CD14-positive monocyte (primary cell): ENCODE measurements around the gene TECPR1. TPM values are rescaled to one million over a fixed set of nuclear protein-coding genes. Genes with fewer than 3 reads are reported as not detected.

Experiments
- DNase-seq, 3 donors: peaks; one replicate each; pipeline ENCODE4 v3.0.0-alpha.2; 2011 to 2022
- H2AFZ ChIP-seq: 2 replicates; pipeline ENCODE4 v1.6.0; 2012; ENCODE audit warnings: mild to moderate bottlenecking, low read depth, low read length, inconsistent platforms; ENCODE audit not compliant: insufficient read depth, poor library complexity, severe bottlenecking
- H3K27ac ChIP-seq, 2 donors: 1 replicate in 1 of 2; 2 replicates in 1 of 2; pipeline ENCODE4 v1.5.1; 2012 to 2013; ENCODE audit warnings: low read length in 2 of 2, control low read depth in 1 of 2, inconsistent platforms in 1 of 2, low read depth in 1 of 2, mild to moderate bottlenecking in 1 of 2
- H3K27me3 ChIP-seq, 2 donors: one replicate each; pipeline versions ENCODE4 v1.6.0 to v1.6.1; 2011 to 2013; ENCODE audit warnings: low read length in 2 of 2; ENCODE audit not compliant: control insufficient read depth in 2 of 2, insufficient read depth in 2 of 2
- H3K36me3 ChIP-seq, 2 donors: replicated peaks in 1 of 2; 1 replicate in 1 of 2; 2 replicates in 1 of 2; pipeline versions ENCODE4 v1.5.1 to v1.6.1; 2012 to 2013; ENCODE audit warnings: low read length in 2 of 2, control low read depth in 1 of 2, inconsistent platforms in 1 of 2, mild to moderate bottlenecking in 1 of 2; ENCODE audit not compliant: insufficient read depth in 2 of 2, control insufficient read depth in 1 of 2
- H3K4me1 ChIP-seq, 2 donors: 1 replicate in 1 of 2; 2 replicates in 1 of 2; pipeline versions ENCODE4 v1.5.1 to v1.6.1; 2012 to 2013; ENCODE audit warnings: low read length in 2 of 2, control low read depth in 1 of 2, inconsistent platforms in 1 of 2, mild to moderate bottlenecking in 1 of 2, moderate library complexity in 1 of 2; ENCODE audit not compliant: insufficient read depth in 2 of 2, control insufficient read depth in 1 of 2
- H3K4me2 ChIP-seq: replicated peaks from 2 replicates; pipeline ENCODE3; 2012; ENCODE audit warnings: low read length, moderate library complexity, mild to moderate bottlenecking; ENCODE audit not compliant: poor library complexity, severe bottlenecking; ENCODE audit errors: extremely low read depth
- H3K4me3 ChIP-seq, 3 experiments: fragments of 200-600 bp in 1 of 3; sonication (generic) in 1 of 3; replicated peaks in 1 of 3; 1 replicate in 2 of 3; 2 replicates in 1 of 3; pipeline ENCODE4 v1.5.1; 2011 to 2013; ENCODE audit warnings: low read length in 3 of 3, mild to moderate bottlenecking in 3 of 3, control low read depth in 2 of 3, low read depth in 2 of 3, inconsistent platforms in 1 of 3, moderate library complexity in 1 of 3
- H3K79me2 ChIP-seq: 2 replicates; pipeline ENCODE4 v1.6.0; 2012; ENCODE audit warnings: mild to moderate bottlenecking, control low read depth, inconsistent platforms, low read length, moderate library complexity; ENCODE audit not compliant: insufficient read depth
- H3K9ac ChIP-seq: 2 replicates; pipeline ENCODE4 v1.6.0; 2017; ENCODE audit warnings: low read length, mild to moderate bottlenecking; ENCODE audit not compliant: insufficient read depth, poor library complexity, severe bottlenecking
- H3K9me3 ChIP-seq, 2 donors: replicated peaks in 1 of 2; 1 replicate in 1 of 2; 2 replicates in 1 of 2; pipeline versions ENCODE4 v1.5.1 to v1.6.1; 2012 to 2013; ENCODE audit warnings: low read length in 2 of 2, control low read depth in 1 of 2; ENCODE audit not compliant: control insufficient read depth in 1 of 2, insufficient read depth in 1 of 2
- H4K20me1 ChIP-seq: 2 replicates; pipeline ENCODE4 v1.6.0; 2012; ENCODE audit warnings: mild to moderate bottlenecking, low read length, control low read depth, moderate library complexity; ENCODE audit not compliant: insufficient read depth
- H3K27ac Mint-ChIP-seq, 7 donors: one replicate each; pipeline ENCODE4 v1.8.0; 2020; ENCODE audit warnings: mild to moderate bottlenecking in 7 of 7, mixed read lengths in 7 of 7, moderate library complexity in 6 of 7, inconsistent platforms in 2 of 7
- H3K27me3 Mint-ChIP-seq, 3 donors: one replicate each; pipeline ENCODE4 v1.8.0; 2021 to 2022; ENCODE audit warnings: low read depth in 3 of 3, mild to moderate bottlenecking in 3 of 3, mixed read lengths in 3 of 3, moderate library complexity in 3 of 3, inconsistent platforms in 1 of 3
- H3K36me3 Mint-ChIP-seq, 2 donors: one replicate each; pipeline ENCODE4 v1.8.0; 2020; ENCODE audit warnings: mixed read lengths in 2 of 2, inconsistent platforms in 1 of 2, mild to moderate bottlenecking in 1 of 2
- H3K4me1 Mint-ChIP-seq: one replicate; pipeline ENCODE4 v1.8.0; 2020; ENCODE audit warnings: mild to moderate bottlenecking, mixed read lengths
- H3K4me3 Mint-ChIP-seq, 2 donors: one replicate each; pipeline ENCODE4 v1.8.0; 2020; ENCODE audit warnings: mild to moderate bottlenecking in 2 of 2, mixed read lengths in 2 of 2, moderate library complexity in 1 of 2
- H3K9me3 Mint-ChIP-seq, 7 donors: one replicate each; pipeline ENCODE4 v1.8.0; 2020 to 2022; ENCODE audit warnings: mixed read lengths in 7 of 7, mild to moderate bottlenecking in 6 of 7, moderate library complexity in 6 of 7, inconsistent platforms in 2 of 7
- WGBS: methylation state at CpG from one replicate; pipeline ENCODE4 v1.1.5; 2013; ENCODE audit warnings: missing lambda C conversion rate; ENCODE audit not compliant: insufficient coverage; 5-methylcytosine and 5-hydroxymethylcytosine counted together
- intact Hi-C, 2 donors: fragments of 100-400 bp; cut with micrococcal nuclease; formaldehyde crosslinking; loops; one replicate each; pipeline versions ENCODE4 v1.15.0 to v1.15.1; 2023
- polyA plus RNA-seq, 3 donors: library from polyadenylated mRNA; depleted of rRNA in 1 of 3; unstranded in 2 of 3; stranded (reverse) in 1 of 3; fragments of 300-500 nt in 2 of 3; fragments of >200 nt in 1 of 3; fragmentation: Illumina TruSeq in 2 of 3; gene quantifications; 1 replicate in 2 of 3; 2 replicates in 1 of 3; pipeline ENCODE4 v1.2.3, GENCODE V29; 2012 to 2021
- TF ChIP-seq, protein P1 (sequence below): fragments of 200-600 bp; IDR thresholded peaks from one replicate; pipeline ENCODE4 v1.8.0; 2022; ENCODE audit warnings: antibody characterized with exemption, mild to moderate bottlenecking

Gene TECPR1
- polyA plus RNA-seq, 3 donors: 5.7 to 20.0 (median 10.2) TPM

DNA sequence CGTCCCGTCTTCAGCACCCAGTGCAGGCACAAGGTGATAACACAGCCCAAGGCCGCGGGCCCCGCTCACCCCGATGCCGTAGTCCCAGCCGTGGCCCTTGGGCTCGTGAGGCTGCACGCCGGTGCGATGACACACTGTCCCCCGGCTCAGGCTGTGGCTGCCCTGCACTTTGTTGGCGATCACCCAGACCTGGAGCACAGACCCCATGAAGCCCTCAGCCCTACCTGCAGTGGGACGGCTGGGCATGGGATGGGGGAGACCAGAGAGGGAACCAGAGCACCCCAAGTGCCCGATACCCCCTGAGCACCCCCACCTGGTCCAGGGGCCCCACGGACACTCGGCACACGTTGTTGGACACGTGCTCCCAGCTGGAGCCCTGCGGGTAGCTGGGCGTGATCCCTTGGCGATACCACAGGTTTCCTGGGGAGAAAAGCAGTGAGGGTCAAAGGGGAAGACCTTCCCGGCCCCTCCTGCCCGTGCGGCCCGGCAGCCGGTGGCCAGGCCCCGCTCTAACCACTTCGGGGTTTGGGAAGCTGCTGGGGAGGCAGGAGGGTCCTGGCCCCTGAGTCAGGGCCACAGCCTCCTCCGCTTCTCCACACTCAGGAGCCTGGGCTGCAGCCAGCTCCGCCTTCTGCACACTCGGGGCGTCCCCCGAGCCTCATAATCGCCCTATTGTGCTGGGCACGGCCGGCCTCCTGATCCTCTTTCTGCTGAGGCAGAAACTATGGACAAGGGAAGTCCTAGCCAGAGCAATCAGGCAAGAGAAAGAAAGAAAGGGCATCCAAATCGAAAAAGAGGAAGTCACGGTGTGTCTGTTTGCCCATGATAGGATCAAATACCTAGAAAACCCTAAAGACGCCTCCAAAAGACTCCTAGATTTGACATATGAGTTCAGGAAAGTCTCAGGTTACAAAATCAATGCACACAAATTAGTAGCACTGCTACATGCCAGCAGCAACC is 34.1 kb downstream of the TECPR1 start:
- no peak overlapping the region for H3K4me2 ChIP-seq
- H3K36me3 ChIP-seq: peaks cover 44 to 46% of the 10 kb centered on the region in 2 donors
- peaks cover 6% of the 10 kb centered on the region in 2 donors for H3K4me1 ChIP-seq
- intact Hi-C loops: no loop called here
- peaks cover 0 to 5% (median 0%) of the 10 kb centered on the region in 7 donors for H3K9me3 Mint-ChIP-seq
- no peaks in the 10 kb centered on the region for H3K27me3 ChIP-seq
- H3K4me1 Mint-ChIP-seq: peaks cover 6% of the 10 kb centered on the region
- no peak overlapping the region for H3K4me3 ChIP-seq
- WGBS: 66% methylated on average over 33 of the region's 41 CpGs
- peak overlapping the region in 1 of 2 donors; percentile 70 for H3K4me3 Mint-ChIP-seq
- peaks cover 0 to 3% (median 2%) of the 10 kb centered on the region in 3 donors for H3K27me3 Mint-ChIP-seq
- H3K36me3 Mint-ChIP-seq: peaks cover 36 to 55% of the 10 kb centered on the region in 2 donors
- H3K9ac ChIP-seq: no peak overlapping the region
- TF ChIP-seq, protein P1, sequence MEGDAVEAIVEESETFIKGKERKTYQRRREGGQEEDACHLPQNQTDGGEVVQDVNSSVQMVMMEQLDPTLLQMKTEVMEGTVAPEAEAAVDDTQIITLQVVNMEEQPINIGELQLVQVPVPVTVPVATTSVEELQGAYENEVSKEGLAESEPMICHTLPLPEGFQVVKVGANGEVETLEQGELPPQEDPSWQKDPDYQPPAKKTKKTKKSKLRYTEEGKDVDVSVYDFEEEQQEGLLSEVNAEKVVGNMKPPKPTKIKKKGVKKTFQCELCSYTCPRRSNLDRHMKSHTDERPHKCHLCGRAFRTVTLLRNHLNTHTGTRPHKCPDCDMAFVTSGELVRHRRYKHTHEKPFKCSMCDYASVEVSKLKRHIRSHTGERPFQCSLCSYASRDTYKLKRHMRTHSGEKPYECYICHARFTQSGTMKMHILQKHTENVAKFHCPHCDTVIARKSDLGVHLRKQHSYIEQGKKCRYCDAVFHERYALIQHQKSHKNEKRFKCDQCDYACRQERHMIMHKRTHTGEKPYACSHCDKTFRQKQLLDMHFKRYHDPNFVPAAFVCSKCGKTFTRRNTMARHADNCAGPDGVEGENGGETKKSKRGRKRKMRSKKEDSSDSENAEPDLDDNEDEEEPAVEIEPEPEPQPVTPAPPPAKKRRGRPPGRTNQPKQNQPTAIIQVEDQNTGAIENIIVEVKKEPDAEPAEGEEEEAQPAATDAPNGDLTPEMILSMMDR: no peak
- no peaks in the 10 kb centered on the region for H3K79me2 ChIP-seq
- DNase-seq: peak in 2 of 3 donors; percentile 21 to 31
- no peak overlapping the region for H2AFZ ChIP-seq
- H3K27ac Mint-ChIP-seq: no peak overlapping the region
- H3K9me3 ChIP-seq: no peaks in the 10 kb centered on the region
- H3K27ac ChIP-seq: no peak overlapping the region
- peaks cover 25% of the 10 kb centered on the region for H4K20me1 ChIP-seq

DNA sequence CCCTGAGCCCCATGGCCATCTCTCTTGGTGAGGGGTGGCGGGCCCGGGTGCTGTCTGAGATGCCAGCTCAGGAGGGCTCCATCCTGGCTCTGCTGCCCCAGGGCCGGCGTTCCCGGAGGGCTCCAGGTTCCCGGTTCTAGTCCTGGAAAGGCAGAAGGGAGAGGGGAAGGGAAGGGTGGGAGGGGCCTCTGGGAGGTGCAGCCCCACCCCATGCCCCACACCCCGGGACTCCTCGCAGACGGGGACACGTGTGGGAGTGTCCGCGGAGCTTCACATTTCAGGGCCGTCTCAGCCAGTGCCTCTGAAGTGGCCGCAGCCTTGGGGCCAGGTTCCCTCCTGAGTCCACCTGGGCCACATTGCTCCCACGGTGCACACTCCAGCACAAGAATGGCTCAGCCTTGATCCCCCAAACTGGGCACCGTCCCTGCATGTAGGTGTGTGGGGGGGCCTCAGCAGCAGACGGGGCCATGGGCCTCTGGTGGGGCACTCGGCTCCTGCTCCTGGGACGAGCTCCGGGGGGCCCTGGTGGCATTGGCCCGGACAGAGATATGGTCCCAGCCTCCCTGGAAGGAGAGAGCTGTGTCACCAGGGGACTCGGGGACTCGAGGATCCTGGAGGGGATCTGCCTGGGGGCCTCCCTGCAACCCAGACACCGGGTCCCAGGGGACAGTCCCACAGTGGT is 35.0 kb downstream of the TECPR1 start:
- H3K4me3 Mint-ChIP-seq: no peak overlapping the region
- Histone ChIP-seq H3K27me3 (peaks cover 0 to 6% of the 10 kb centered on the region in 2 donors), H3K27ac (no peak overlapping the region), H3K36me3 (peaks cover 36 to 37% of the 10 kb centered on the region in 2 donors), H3K4me1 (peaks cover 6% of the 10 kb centered on the region in 2 donors), H3K79me2 (no peaks in the 10 kb centered on the region), H4K20me1 (peaks cover 25% of the 10 kb centered on the region), H3K4me3 (no peak overlapping the region), H3K4me2 (no peak overlapping the region), H3K9ac (no peak overlapping the region), H2AFZ (no peak overlapping the region), H3K9me3 (no peaks in the 10 kb centered on the region)
- peaks cover 6% of the 10 kb centered on the region for H3K4me1 Mint-ChIP-seq
- DNase-seq: no peak
- TF ChIP-seq, protein P1: no peak
- intact Hi-C loops: no loop called here
- H3K27me3 Mint-ChIP-seq: peaks cover under 1 to 9% (median 2%) of the 10 kb centered on the region in 3 donors
- WGBS: 97% methylated on average over 13 of the region's 24 CpGs
- H3K36me3 Mint-ChIP-seq: peaks cover 36 to 52% of the 10 kb centered on the region in 2 donors
- H3K9me3 Mint-ChIP-seq: peaks cover 0 to 5% (median 0%) of the 10 kb centered on the region in 7 donors
- H3K27ac Mint-ChIP-seq: no peak overlapping the region
